H1 (cell line): ENCODE results near the gene FEZF1. TPM values are rescaled to one million over a fixed set of nuclear protein-coding genes. Genes with fewer than 3 reads are reported as not detected.
A peak's percentile ranks its signal among the peaks of the same experiment; 100 is the strongest.

Source experiments
- E2F6 ChIP-seq: IDR thresholded peaks from 2 replicates; pipeline ENCODE4 v1.6.1; 2012; ENCODE audit warnings: inconsistent platforms
- HDAC2 ChIP-seq, 2 experiments: fragments of 300-600 bp in 1 of 2; sonication (generic) in 1 of 2; IDR thresholded peaks; 2 replicates each; pipeline ENCODE4 v1.6.1; 2011 to 2012; ENCODE audit warnings: low read depth in 2 of 2, low read length in 2 of 2, mild to moderate bottlenecking in 2 of 2, moderate library complexity in 2 of 2, borderline replicate concordance in 1 of 2, inconsistent platforms in 1 of 2
- PHF8 ChIP-seq: fragments of 200-600 bp; sonication (generic); conservative IDR thresholded peaks from 2 replicates; pipeline ENCODE4 v1.7.1; 2012; ENCODE audit warnings: low read depth, mild to moderate bottlenecking, inconsistent platforms, low read length, moderate library complexity
- RBBP5 ChIP-seq: IDR thresholded peaks from 2 replicates; pipeline ENCODE4 v1.7.1; 2012; ENCODE audit warnings: low read depth, mild to moderate bottlenecking, inconsistent platforms, low read length, moderate library complexity, borderline replicate concordance
- RNF2 ChIP-seq: fragments of 200-900, 300-1000 bp; sonication (generic); IDR thresholded peaks from 2 replicates; pipeline ENCODE4 v1.7.1; 2016; ENCODE audit warnings: borderline replicate concordance, low read depth, mild to moderate bottlenecking, antibody characterized with exemption, low read length; ENCODE audit not compliant: poor library complexity, severe bottlenecking; ENCODE audit errors: missing control alignments
- SIRT6 ChIP-seq: IDR thresholded peaks from one replicate; pipeline ENCODE4 v1.7.1; 2012; ENCODE audit warnings: low read length, inconsistent platforms
- SP4 ChIP-seq: IDR thresholded peaks from 2 replicates; pipeline ENCODE4 v1.6.1; 2012; ENCODE audit warnings: low read length, inconsistent platforms
- SUZ12 ChIP-seq: fragments of 200-600 bp; sonication (generic); IDR thresholded peaks from 2 replicates; pipeline ENCODE4 v1.6.1; 2012; ENCODE audit warnings: mild to moderate bottlenecking, inconsistent platforms, low read length, moderate library complexity, mixed read lengths
- TAF1 ChIP-seq: IDR thresholded peaks from 2 replicates; pipeline ENCODE4 v1.6.1; 2011; ENCODE audit warnings: mild to moderate bottlenecking, low read depth, low read length
- polyA plus RNA-seq, 7 experiments: library from polyadenylated mRNA; depleted of rRNA in 3 of 7; stranded (reverse) in 5 of 7; unstranded in 2 of 7; fragments of >200 nt in 5 of 7; fragments of 200-250 nt in 2 of 7; gene quantifications; 1 replicate in 5 of 7; 2 replicates in 1 of 7; 4 replicates in 1 of 7; pipeline versions ENCODE4 v1.2.1 to v1.2.3, GENCODE V29; 2011 to 2013; ENCODE audit warnings: missing spikeins in 2 of 7, mixed read lengths in 2 of 7
- total RNA-seq: library from RNA; stranded (reverse); fragmentation: NEBNext Ultra II Directional; extraction: Animal tissue kit (Norgen Biotek cat#: 25700); gene quantifications from 2 replicates; pipeline ENCODE4 v1.2.1, GENCODE V29; 2021

The FEZF1 gene
- total and polyA plus RNA-seq, 2 of the 8 experiments (the other 6 are each of a cell fraction or from before 2014, with no cell fraction given), result 10.6 to 15.7 TPM

- TF ChIP-seq HDAC2 (IDR thresholded peaks at IDR 0.05; ENCODE audit: borderline replicate concordance in 1 of 2, low read depth in 2 of 2, low read length in 2 of 2), result no peak
- no peak; the same call in 1 of the 2 replicates for TF ChIP-seq RBBP5
- TF ChIP-seq E2F6, result no peak
- peak; percentile 3; the same call in 1 of the 2 replicates for TF ChIP-seq TAF1
- no peak for TF ChIP-seq RNF2
- no peak for TF ChIP-seq PHF8
- no peak for TF ChIP-seq SUZ12
- TF ChIP-seq SP4, result no peak
- no peak for TF ChIP-seq SIRT6
These were observed at the start of gene FEZF1 (continued) for GRCh38 chr7:122304319-122304975.
